HepG2 (cell line): ENCODE measurements around the gene RNPC3. TPM values are rescaled to one million over a fixed set of nuclear protein-coding genes. Genes with fewer than 3 reads are reported as not detected.

ENCODE experiments used
- ATAC-seq: fragments of 200-7000 bp; cut with Tn5 transposase; 3 replicates; pipeline ENCODE4 v1.9.1; 2020; ENCODE audit warnings: mild to moderate bottlenecking, moderate library complexity
- BruUV-seq: library from RNA; stranded (reverse); fragments of 400-500 nt; replicated peaks from 2 replicates; lab custom pipeline; 2021; lab: Mats Ljungman, UMichigan
- CTCF ChIA-PET: fragments of 300-600 bp; formaldehyde crosslinking; extraction: SDS; loops from one replicate; lab custom pipeline; 2021; ENCODE audit warnings: low total read pairs, inconsistent platforms, low intra/inter-chr PET ratio; lab: Yijun Ruan, JAX
- POLR2A ChIA-PET: fragments of 350-600 bp; sonication (Branson Sonifier 250); formaldehyde crosslinking; loops from one replicate; lab custom pipeline; 2020; ENCODE audit warnings: antibody characterized with exemption, inconsistent platforms; lab: Yijun Ruan, JAX
- DNase-seq: peaks from one replicate; pipeline ENCODE4 v3.0.0-alpha.2; 2015; ENCODE audit warnings: low spot score
- FAIRE-seq: peaks from 3 replicates; lab custom pipeline; 2011; peaks lifted over from hg19 to GRCh38; lab: Jason Lieb, UNC
- H2AFZ ChIP-seq: one replicate; pipeline ENCODE4 v1.6.1; 2011; ENCODE audit warnings: low read length, inconsistent platforms
- H3K27ac ChIP-seq: fragments of 300-600 bp; 3 replicates; pipeline ENCODE4 v1.8.0; 2011; ENCODE audit warnings: mixed run types, mild to moderate bottlenecking, mixed read lengths, low read length, inconsistent platforms; ENCODE audit not compliant: insufficient read depth; ENCODE audit errors: extremely low read length
- H3K27me3 ChIP-seq, 2 experiments: fragments of 200-600 bp in 1 of 2; 2 replicates in 1 of 2; 3 replicates in 1 of 2; pipeline versions ENCODE4 v1.6.0 to v1.8.0; 2011; ENCODE audit warnings: low read length in 2 of 2, mild to moderate bottlenecking in 2 of 2, moderate library complexity in 2 of 2, inconsistent platforms in 1 of 2; ENCODE audit not compliant: insufficient read depth in 2 of 2, control insufficient read depth in 1 of 2
- H3K36me3 ChIP-seq, 2 experiments: fragments of 200-600 bp in 1 of 2; replicated peaks in 1 of 2; 2 replicates in 1 of 2; 3 replicates in 1 of 2; pipeline versions ENCODE4 v1.5.1 to v1.8.0; 2011; ENCODE audit warnings: low read length in 2 of 2, inconsistent platforms in 1 of 2; ENCODE audit not compliant: insufficient read depth in 2 of 2, control insufficient read depth in 1 of 2
- H3K4me1 ChIP-seq: 2 replicates; pipeline ENCODE4 v1.5.1; 2012; ENCODE audit warnings: low read length, inconsistent platforms; ENCODE audit not compliant: insufficient read depth
- H3K4me2 ChIP-seq: 2 replicates; pipeline ENCODE4 v1.6.0; 2011; ENCODE audit warnings: low read depth, low read length, inconsistent platforms
- H3K4me3 ChIP-seq, 3 experiments: fragments of 200-600 bp in 1 of 3; sonication (generic), shearing (Covaris generic) in 1 of 3; replicated peaks in 1 of 3; 2 replicates each; pipeline ENCODE4 v1.5.1; 2011 to 2016; ENCODE audit warnings: low read length in 3 of 3, inconsistent platforms in 2 of 3, low read depth in 2 of 3, mild to moderate bottlenecking in 2 of 3, control low read depth in 1 of 3, mixed read lengths in 1 of 3; ENCODE audit not compliant: insufficient read depth in 1 of 3
- H3K79me2 ChIP-seq: one replicate; pipeline ENCODE4 v1.6.1; 2011; ENCODE audit warnings: low read length, inconsistent platforms; ENCODE audit not compliant: insufficient read depth
- H3K9ac ChIP-seq: 2 replicates; pipeline ENCODE4 v1.6.0; 2011; ENCODE audit warnings: mild to moderate bottlenecking, low read depth, low read length, inconsistent platforms; ENCODE audit not compliant: insufficient read depth
- H3K9me3 ChIP-seq: 2 replicates; pipeline ENCODE4 v1.5.1; 2012; ENCODE audit warnings: mild to moderate bottlenecking, low read length
- H4K20me1 ChIP-seq: 2 replicates; pipeline ENCODE4 v1.6.0; 2011; ENCODE audit warnings: inconsistent platforms, mild to moderate bottlenecking, low read length, moderate library complexity; ENCODE audit not compliant: insufficient read depth
- NCOA2 ChIP-seq: sonication (generic); formaldehyde crosslinking; IDR thresholded peaks from 2 replicates; pipeline ENCODE4 v1.8.0; 2022; ENCODE audit warnings: inconsistent platforms
- SALL2 ChIP-seq: sonication (generic); formaldehyde crosslinking; IDR thresholded peaks from 2 replicates; pipeline ENCODE4 v1.8.1; 2023; ENCODE audit warnings: mild to moderate bottlenecking, missing genetic modification reagents, inconsistent platforms
- ZKSCAN1 ChIP-seq: fragments of 150-350 bp; IDR thresholded peaks from 2 replicates; pipeline ENCODE4 v1.6.1; 2014; ENCODE audit warnings: low read length
- WGBS: methylation state at CpG from one replicate; pipeline ENCODE4 v1.1.6; 2017; ENCODE audit warnings: low lambda C conversion rate; 5-methylcytosine and 5-hydroxymethylcytosine counted together
- in situ Hi-C: cut with HindIII; loops from 2 replicates; pipeline ENCODE4 v1.10.0; 2017; ENCODE audit warnings: low pct_unique_long_range_greater_than_20kb; ENCODE audit not compliant: extremely low pct_ligation_motif_present
- intact Hi-C: fragments of 100-400 bp; cut with micrococcal nuclease; formaldehyde crosslinking; loops from one replicate; pipeline ENCODE4 v1.10.0; 2022; ENCODE audit not compliant: unreplicated experiment
- polyA plus RNA-seq, 8 experiments: library from polyadenylated mRNA; depleted of rRNA in 3 of 8; stranded (reverse) in 7 of 8; unstranded in 1 of 8; fragments of >200 nt; fragmentation: Illumina TruSeq in 4 of 8; extraction: Trizol in 4 of 8; gene quantifications; 2 replicates each; pipeline versions ENCODE4 v1.2.1 to v1.2.3, GENCODE V29; 2011 to 2016; ENCODE audit warnings: low read depth in 4 of 8, missing spikeins in 1 of 8, mixed read lengths in 1 of 8; ENCODE audit not compliant: insufficient read depth in 1 of 8
- total RNA-seq, 5 experiments: library from RNA; depleted of rRNA; stranded (reverse); fragments of >200 nt; fragmentation: Illumina TruSeq; extraction: Trizol; gene quantifications; 2 replicates each; pipeline ENCODE4 v1.2.3, GENCODE V29; 2016; ENCODE audit warnings: low read depth in 1 of 5

Gene RNPC3
- total and polyA plus RNA-seq, 2 of the 13 experiments (the other 11 are each of a cell fraction or from before 2014, with no cell fraction given), result 9.1 to 22.1 TPM

- H2AFZ ChIP-seq, result no peak overlapping the region
- peak overlapping the region; percentile 93; the same call in 1 of the 2 replicates for H3K9ac ChIP-seq
- H3K4me1 ChIP-seq, result peaks cover 27% of the 10 kb centered on the region
- H3K9me3 ChIP-seq, result no peaks in the 10 kb centered on the region
- no TSS peak for BruUV-seq
- H4K20me1 ChIP-seq, result no peaks in the 10 kb centered on the region
- TF ChIP-seq SALL2, result no peak
- H3K27ac ChIP-seq, result no peak overlapping the region
- DNase-seq, result no peak
- H3K27me3 ChIP-seq, result peaks cover 0 to 4% of the 10 kb centered on the region in 2 experiments; a peak in 1 of 5 replicates
- peaks cover 33% of the 10 kb centered on the region for H3K79me2 ChIP-seq
- in situ Hi-C loops, result no loop called here
- no peak for ATAC-seq
- ChIA-PET CTCF (no interaction called here), POLR2A (no interaction called here)
- peak overlapping the region in 2 of 3 experiments; percentile 100; a peak in 3 of 6 replicates for H3K4me3 ChIP-seq
- H3K36me3 ChIP-seq, result peaks cover 0 to 14% of the 10 kb centered on the region in 2 experiments; a peak in 1 of 5 replicates
- FAIRE-seq, result no peak
- intact Hi-C loops, result no loop called here
- H3K4me2 ChIP-seq, result peak overlapping the region; percentile 87
- WGBS, result 66% methylated on average over 2 of the region's 2 CpGs
Measured at GRCh38 chr1:103527331-103527730, 1.8 kb downstream of the RNPC3 start.

GRCh38 chr1:103529746-103530145 is 4.2 kb downstream of the RNPC3 start:
- CTCF ChIA-PET, result interaction anchor here (0.6 kb wide), 1 partner anchor 15 kb away, joined by 3 read pairs; no protein-coding TSS in a partner anchor
- 97% methylated on average over 6 of the region's 8 CpGs for WGBS
- Histone ChIP-seq H3K9ac (no peak overlapping the region), H3K9me3 (no peaks in the 10 kb centered on the region), H3K79me2 (peaks cover 36% of the 10 kb centered on the region), H3K4me1 (peaks cover 21% of the 10 kb centered on the region), H3K27ac (no peak overlapping the region), H3K4me2 (no peak overlapping the region), H2AFZ (no peak overlapping the region), H4K20me1 (no peaks in the 10 kb centered on the region), H3K27me3 (peaks cover 0 to 4% of the 10 kb centered on the region in 2 experiments; a peak in 1 of 5 replicates), H3K36me3 (peaks cover 0 to 16% of the 10 kb centered on the region in 2 experiments; a peak in 2 of 5 replicates), H3K4me3 (no peak overlapping the region)
- POLR2A ChIA-PET, result no interaction called here
- DNase-seq (no peak), ATAC-seq (no peak), FAIRE-seq (no peak)
- in situ Hi-C loops (no loop called here), intact Hi-C loops (no loop called here)
- BruUV-seq, result no TSS peak
- TF ChIP-seq NCOA2 (CRISPR knock-in tag) (no peak), ZKSCAN1 (0 out of 2 replicates have a peak, but pooled peaks have one; percentile 76)
